GM19438 (cell line): ENCODE data around the gene COLEC12.
"Not testable (repeated sequence)": the region's sequence is repeated elsewhere in the genome, so short reads cannot be mapped to it uniquely, and the experiment has no call there.

Source experiments
- ATAC-seq: cut with Tn5 transposase; IDR thresholded peaks from one replicate; pipeline ENCODE4 v1.9.1; 2021; ENCODE audit warnings: low read depth; ENCODE audit not compliant: unreplicated experiment

Gene COLEC12

DNA sequence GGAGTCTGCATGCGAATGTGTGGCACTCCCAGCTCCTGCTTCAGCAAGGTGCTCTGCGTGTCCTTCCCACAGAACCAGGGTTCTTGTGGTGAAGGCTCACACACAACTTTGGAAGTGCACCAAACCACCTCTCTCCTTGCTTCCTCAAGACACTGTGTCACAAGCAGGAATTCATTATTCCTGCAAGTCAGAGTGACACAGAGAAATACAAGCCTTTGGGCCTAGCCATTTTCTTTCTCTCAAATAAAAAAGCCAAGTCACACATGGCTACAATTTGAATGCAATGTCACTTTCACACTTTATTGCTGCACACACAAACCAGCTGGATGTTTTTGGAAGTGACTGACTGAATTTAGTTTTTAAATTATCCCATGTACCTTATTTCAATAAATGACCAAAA is 202.6 kb downstream of the COLEC12 start:
- no peak for ATAC-seq

- no peak for ATAC-seq
These were observed 204.6 kb downstream of the COLEC12 start for GRCh38 chr18:295756-296490.

GRCh38 chr18:294566-294965 is 205.9 kb downstream of the COLEC12 start:
- no peak for ATAC-seq

DNA sequence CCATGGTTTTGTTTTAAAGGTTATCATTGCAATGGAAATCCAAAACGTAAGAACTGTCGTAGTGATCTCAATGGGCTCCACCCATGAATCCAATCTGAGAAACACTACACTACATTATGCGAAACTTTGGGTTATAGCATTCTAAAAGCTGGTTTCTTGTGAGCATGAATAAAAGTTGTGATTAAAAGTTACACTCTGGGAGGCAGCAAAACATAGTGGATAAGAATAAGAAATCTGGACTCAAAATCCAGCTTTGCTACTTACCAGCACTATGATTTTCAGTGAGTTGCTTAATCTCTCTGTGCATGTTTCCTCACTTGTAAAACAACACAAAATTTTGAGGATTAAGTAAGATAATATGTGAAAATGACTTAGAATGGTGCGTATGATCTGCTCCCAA is 207.0 kb downstream of the COLEC12 start:
- no peak for ATAC-seq

DNA sequence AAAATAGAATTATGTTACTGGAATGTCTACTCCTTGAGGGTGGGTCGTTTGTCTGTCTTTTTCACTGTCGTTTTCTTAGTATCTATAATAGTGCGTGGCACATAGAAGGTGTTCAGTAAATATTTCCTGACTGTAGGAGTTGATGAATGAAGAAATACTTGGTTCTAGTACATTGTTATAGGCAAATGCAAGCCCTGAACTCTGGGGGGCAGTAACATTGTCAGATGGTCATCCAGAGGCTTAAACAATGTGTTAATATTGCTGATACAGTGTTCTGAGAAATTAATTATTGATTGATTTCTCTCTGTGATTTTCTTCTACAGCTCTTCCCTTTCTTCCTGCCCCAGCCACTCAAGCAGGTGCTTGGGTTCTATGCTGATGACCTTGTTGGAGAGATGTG is 208.2 kb downstream of the COLEC12 start:
- ATAC-seq = no peak

DNA sequence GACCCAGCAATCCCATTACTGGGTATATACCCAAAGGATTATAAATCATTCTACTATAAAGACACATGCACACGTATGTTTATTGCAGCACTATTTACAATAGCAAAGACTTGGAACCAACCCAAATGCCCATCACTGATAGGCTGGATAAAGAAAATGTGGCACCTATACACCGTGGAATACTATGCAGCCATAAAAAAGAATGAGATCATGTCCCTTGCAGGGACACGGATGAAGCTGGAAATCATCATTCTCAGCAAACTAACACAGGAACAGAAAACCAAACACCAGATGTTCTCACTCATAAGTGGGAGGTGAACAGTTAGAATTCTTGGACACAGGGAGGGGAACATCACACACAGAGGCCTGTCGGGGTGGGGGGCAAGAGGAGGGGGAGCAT is 210.5 kb downstream of the COLEC12 start:
- not testable (repeated sequence) for ATAC-seq

DNA sequence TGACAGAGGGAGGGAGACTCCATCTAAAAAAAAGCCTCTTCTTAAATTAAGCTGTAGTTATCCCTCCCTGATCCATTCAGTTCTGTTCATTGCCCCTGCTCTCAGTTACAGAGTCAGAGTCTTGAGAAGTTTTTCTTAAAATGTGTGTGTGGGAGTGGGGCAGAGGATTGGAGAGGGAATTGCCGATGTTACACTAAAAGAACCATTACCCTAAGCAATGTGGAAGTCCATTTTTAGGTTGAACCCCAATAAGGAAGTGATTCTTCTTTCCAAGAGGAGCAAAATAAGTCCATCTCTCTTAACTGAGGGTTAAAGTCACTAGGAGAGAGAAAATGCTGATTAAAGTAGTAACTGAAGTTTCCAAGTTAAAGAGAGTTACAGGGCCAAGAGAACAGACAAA is 211.5 kb downstream of the COLEC12 start:
- no peak for ATAC-seq

- no peak for ATAC-seq
These were observed 213.8 kb downstream of the COLEC12 start for GRCh38 chr18:286515-287310.

DNA sequence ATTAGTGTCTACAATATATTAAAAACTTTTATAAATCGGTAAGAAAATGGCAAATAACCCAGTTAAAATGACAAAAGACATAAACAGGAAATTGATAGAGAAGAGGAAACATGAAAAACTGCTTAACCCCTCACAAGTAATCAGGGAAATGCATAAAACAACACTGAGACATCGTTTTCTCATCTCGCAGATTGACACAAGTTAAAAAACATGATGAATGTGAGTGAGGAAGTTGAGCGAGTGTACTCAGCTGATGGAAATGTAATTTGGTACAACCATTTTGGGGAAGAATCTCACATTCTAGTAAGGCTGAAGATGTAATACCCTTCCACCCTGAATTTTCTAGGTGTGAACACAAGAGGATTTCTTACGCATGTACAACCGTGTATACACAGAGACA is 214.7 kb downstream of the COLEC12 start:
- ATAC-seq = no peak

GRCh38 chr18:275486-275885 is 225.0 kb downstream of the COLEC12 start:
- no peak for ATAC-seq

DNA sequence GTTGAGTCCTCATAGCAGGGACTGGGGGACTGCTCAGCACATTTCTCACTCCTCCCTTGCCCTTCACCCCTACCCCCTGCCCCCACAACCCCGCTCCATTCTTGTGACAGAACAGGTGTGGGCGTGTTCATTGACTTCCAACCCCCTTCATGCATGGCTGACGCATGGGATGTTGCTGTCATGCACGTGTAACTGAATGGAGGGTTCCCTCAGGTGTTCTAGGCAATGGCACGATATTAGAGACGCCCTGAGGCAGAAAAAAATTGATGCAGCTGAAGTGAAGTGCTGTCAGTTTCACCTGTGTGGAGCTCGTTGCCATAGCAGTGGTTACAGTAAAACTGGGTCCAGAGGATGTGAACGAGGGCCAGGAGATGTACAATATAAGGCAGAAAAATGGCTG is 226.2 kb downstream of the COLEC12 start:
- ATAC-seq = no peak

- no peak for ATAC-seq
These were observed 227.0 kb downstream of the COLEC12 start for GRCh38 chr18:273525-273924.

- ATAC-seq = no peak
These were observed 227.9 kb downstream of the COLEC12 start for GRCh38 chr18:272650-273049.

DNA sequence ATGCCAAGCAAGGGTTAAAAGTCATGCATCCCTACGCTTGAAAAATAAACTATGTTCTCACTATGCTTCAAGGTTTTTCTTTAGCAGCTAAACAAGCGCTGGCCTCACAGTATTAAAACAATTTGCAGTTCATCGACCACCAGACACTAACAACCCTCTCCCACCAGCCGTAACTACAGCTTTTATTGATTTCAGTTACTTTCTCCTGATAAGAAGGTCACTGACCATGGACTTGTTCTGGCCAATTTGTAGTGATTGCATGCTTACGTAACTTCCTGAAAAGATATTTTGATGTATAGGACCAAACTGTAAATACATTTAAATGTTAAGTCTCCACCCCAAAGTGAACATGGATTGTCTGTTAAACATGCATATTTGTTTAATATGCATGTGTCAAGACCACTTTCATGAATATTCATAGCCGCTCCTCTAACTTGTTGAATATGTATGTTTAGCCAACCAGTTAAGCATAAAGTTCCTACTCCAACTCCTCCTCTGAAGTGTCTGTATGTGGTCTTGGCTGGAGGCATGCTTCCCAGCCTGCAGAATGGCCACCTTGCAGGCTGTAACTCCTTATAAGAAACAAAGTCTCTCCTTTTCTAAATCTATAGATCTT is 230.9 kb downstream of the COLEC12 start:
- ATAC-seq = no peak

DNA sequence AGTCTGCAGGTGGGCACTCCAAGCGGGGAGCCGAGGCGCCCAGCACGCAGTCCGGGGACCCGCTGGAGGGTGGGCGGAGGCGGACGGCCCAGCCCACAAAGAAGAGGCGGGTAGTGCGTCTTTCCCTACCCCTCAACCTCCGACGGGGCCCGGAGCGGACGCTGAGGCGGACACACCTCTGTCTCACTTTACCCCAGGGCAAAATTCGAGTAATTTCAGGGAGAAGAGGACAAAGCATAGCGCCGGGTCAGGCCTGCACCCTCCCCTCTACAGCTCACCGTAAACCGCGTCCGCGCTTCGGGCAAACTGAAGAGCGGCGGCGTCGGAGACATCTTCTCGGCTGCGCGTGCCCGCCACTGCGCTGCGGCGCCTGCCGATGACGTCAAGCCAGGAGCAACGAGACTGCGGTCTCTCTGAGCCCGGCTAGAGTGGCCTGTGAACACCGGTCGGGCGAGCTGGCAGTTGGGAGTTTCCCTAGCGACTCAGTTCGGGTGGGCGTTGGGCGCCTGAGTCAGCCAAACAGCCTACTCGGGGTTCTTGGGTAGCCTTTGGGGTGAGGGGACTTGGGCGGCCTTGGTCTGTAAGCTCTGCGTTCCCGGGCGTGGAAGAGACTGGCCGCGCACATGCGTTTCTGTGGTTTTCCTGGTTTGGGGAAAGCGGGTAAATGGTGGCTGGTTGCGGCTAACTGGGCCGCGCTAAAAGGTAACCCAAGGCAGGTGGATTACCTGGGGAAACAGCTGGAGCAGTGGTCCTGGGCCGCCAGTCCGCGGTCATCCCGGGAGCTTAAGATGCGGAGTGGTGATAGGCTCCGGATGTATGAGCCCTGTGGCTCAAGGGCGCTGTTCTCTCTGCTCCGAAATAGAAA is 232.6 kb downstream of the COLEC12 start, which contains the start of gene THOC1:
THOC1 (minus strand) TSS at position 360 of the 865 bp plus-strand sequence; CDS start at position 332, 28 bp downstream.
- ATAC-seq = peak; percentile 90

DNA sequence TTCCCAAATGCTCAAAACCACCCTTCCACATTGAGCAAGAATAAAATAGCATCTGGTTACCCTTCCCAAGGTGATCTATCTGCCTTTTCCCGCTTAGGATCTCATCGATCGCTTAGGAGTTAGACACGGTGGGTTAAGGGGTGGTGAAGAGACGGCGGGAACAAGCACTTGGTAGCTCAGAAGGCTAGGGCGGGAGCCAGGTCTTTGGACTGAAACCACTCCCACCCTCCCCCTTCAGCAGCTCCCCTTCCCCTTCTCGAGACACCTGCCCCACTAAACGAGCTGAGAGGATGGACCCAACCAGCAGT is 233.2 kb downstream of the COLEC12 start:
- ATAC-seq = peak; percentile 18
